ENCODE data around the gene PPFIA1. TPM values are rescaled to one million over a fixed set of nuclear protein-coding genes. Genes with fewer than 3 reads are reported as not detected.
A peak's percentile ranks its signal among the peaks of the same experiment; 100 is the strongest.

PPFIA1 gene
- total and polyA plus RNA-seq, 2 of the 8 experiments (the other 6 are each of a cell fraction or from before 2014, with no cell fraction given) = 44.3 to 73.5 TPM

- Histone ChIP-seq H3K4me1 (replicated peaks in 1 of 4; ENCODE audit: control insufficient read depth in 3 of 4, insufficient read depth in 4 of 4, low read length in 3 of 4) (no peaks in the 10 kb centered on the region), H3K9me3 (ENCODE audit: insufficient read depth in 2 of 2, low read depth in 1 of 2, low read length in 1 of 2) (no peaks in the 10 kb centered on the region), H2AFZ (ENCODE audit: low read length) (no peak overlapping the region), H3K18ac (ENCODE audit: extremely low read depth, low read length) (no peak overlapping the region), H3K9ac (replicated peaks in 1 of 4; ENCODE audit: extremely low read depth in 1 of 4, low read depth in 3 of 4, low read length in 3 of 4) (no peak overlapping the region), H3K4ac (replicated peaks; ENCODE audit: insufficient read length, low read depth, low read length) (no peak overlapping the region), H3K23ac (ENCODE audit: insufficient read length) (no peak overlapping the region), H3K23me2 (ENCODE audit: low read depth, low read length) (no peaks in the 10 kb centered on the region), H2BK120ac (replicated peaks; ENCODE audit: low read depth, low read length) (no peak overlapping the region), H3K79me1 (ENCODE audit: low read depth, low read length) (no peaks in the 10 kb centered on the region), H4K20me1 (replicated peaks in 1 of 2; ENCODE audit: control insufficient read depth in 1 of 2, insufficient read depth in 2 of 2, low read length in 2 of 2) (peaks cover 2 to 7% of the 10 kb centered on the region in 2 experiments), H3K27me3 (replicated peaks in 1 of 4; ENCODE audit: control insufficient read depth in 3 of 4, extremely low read depth in 1 of 4, insufficient read depth in 3 of 4, low read length in 3 of 4) (no peaks in the 10 kb centered on the region), H4K5ac (ENCODE audit: insufficient read length, low read depth, low read length) (no peak overlapping the region), H2BK12ac (ENCODE audit: low read depth, low read length) (no peak overlapping the region), H3K79me2 (ENCODE audit: control insufficient read depth in 1 of 2, insufficient read depth in 2 of 2, low read length in 2 of 2) (no peaks in the 10 kb centered on the region), H2BK15ac (ENCODE audit: low read length) (no peak overlapping the region), H2BK20ac (ENCODE audit: low read length) (no peak overlapping the region), H3K4me2 (ENCODE audit: insufficient read depth in 1 of 2, low read depth in 2 of 2, low read length in 2 of 2) (no peak overlapping the region), H2AK5ac (ENCODE audit: low read depth, low read length) (no peak overlapping the region), H3K14ac (ENCODE audit: insufficient read length) (no peak overlapping the region), H3K36me3 (ENCODE audit: control insufficient read depth in 2 of 4, insufficient read depth in 4 of 4, low read length in 3 of 4) (peaks cover 40 to 90% (median 56%) of the 10 kb centered on the region in 4 experiments), H4K8ac (ENCODE audit: extremely low read depth, insufficient read depth, low read length) (no peak overlapping the region), H3K4me3 (ENCODE audit: extremely low read depth in 1 of 4, insufficient read depth in 2 of 4, low read depth in 3 of 4, low read length in 4 of 4) (no peak overlapping the region), H4K91ac (replicated peaks; ENCODE audit: insufficient read length, low read length) (no peak overlapping the region), H3K27ac (ENCODE audit: low read depth, low read length) (no peak overlapping the region), H3K56ac (replicated peaks; ENCODE audit: insufficient read length, low read depth, low read length) (no peak overlapping the region), H2BK5ac (ENCODE audit: low read depth, low read length) (no peak overlapping the region)
- DNase-seq (ENCODE audit: low read depth in 1 of 2, low spot score in 2 of 2) (peak in 1 of 2 experiments; percentile 24), FAIRE-seq (no peak)
- POLR2A ChIA-PET (ENCODE audit: partially characterized antibody) = no interaction called here
- 94% methylated on average over 11 of the region's 11 CpGs; no CpG with 5 or more reads in 1 of the 2 experiments for WGBS, 2 experiments (ENCODE audit: extremely low coverage in 1 of 2, insufficient coverage in 1 of 2, insufficient read length in 1 of 2, insufficient replicate concordance in 2 of 2, low coverage in 1 of 2, low lambda C conversion rate in 2 of 2, missing lambda C conversion rate in 1 of 2)
- CTCF ChIA-PET (ENCODE audit: partially characterized antibody) = interaction anchor here (0.6 to 1.5 kb wide), 3 partner anchors 40 to 130 kb away, joined by 3 read pairs; no protein-coding TSS in a partner anchor
- TF ChIP-seq FOSL1 (IDR thresholded peaks at IDR 0.05; ENCODE audit: insufficient read depth, low read depth, low read length) (no peak), SP1 (IDR thresholded peaks at IDR 0.05; ENCODE audit: low read depth, low read length) (no peak), RFX5 (IDR thresholded peaks at IDR 0.05; ENCODE audit: borderline replicate concordance, low read depth, low read length) (no peak)
Measured at GRCh38 chr11:70358753-70359152, 88.3 kb downstream of the PPFIA1 start.

Data from H1 (cell line).